ENCODE data around the gene FLNB.

DNA sequence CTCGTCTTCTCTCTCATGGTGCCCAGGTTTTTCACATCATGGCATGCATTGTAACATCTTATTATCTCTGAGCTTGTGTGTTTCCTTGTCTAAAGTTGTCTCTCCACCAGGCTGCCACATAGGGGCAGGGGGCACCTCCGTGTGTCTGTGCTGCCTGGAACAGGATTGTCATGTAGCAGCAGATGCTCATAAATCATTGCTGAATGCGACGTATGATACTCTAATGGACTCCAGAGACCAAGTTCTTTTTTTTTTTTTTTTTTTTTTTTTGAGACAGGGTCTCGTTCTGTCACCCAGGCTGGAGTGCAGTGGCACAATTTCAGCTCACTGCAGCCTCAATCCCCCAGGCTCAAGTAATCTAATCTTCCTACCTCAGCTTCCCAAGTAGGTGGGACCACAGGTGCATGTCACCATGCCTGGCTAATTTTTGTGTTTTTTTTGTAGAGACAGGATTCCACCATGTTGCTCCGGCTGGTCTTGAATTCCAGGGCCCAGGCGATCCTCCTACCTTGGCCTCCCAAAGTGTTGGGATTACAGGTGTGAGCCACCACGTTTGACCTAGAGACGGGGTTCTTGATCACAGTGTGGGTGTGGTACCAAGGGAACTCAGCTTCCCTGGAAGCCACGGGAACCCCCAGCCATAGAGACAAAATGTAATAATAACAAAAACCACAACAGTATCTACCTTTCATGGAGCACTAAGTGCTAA lies 207.2 kb downstream of the FLNB start:
- TF ChIP-seq, protein P1, sequence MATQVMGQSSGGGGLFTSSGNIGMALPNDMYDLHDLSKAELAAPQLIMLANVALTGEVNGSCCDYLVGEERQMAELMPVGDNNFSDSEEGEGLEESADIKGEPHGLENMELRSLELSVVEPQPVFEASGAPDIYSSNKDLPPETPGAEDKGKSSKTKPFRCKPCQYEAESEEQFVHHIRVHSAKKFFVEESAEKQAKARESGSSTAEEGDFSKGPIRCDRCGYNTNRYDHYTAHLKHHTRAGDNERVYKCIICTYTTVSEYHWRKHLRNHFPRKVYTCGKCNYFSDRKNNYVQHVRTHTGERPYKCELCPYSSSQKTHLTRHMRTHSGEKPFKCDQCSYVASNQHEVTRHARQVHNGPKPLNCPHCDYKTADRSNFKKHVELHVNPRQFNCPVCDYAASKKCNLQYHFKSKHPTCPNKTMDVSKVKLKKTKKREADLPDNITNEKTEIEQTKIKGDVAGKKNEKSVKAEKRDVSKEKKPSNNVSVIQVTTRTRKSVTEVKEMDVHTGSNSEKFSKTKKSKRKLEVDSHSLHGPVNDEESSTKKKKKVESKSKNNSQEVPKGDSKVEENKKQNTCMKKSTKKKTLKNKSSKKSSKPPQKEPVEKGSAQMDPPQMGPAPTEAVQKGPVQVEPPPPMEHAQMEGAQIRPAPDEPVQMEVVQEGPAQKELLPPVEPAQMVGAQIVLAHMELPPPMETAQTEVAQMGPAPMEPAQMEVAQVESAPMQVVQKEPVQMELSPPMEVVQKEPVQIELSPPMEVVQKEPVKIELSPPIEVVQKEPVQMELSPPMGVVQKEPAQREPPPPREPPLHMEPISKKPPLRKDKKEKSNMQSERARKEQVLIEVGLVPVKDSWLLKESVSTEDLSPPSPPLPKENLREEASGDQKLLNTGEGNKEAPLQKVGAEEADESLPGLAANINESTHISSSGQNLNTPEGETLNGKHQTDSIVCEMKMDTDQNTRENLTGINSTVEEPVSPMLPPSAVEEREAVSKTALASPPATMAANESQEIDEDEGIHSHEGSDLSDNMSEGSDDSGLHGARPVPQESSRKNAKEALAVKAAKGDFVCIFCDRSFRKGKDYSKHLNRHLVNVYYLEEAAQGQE (IDR thresholded peaks at IDR 0.05; ENCODE audit: insufficient read depth in 1 of 2, low read depth in 2 of 2, low read length in 2 of 2), result no peak
- TF ChIP-seq POLR2AphosphoS5 (IDR thresholded peaks at IDR 0.05; ENCODE audit: low read depth, low read length), result no peak
- no peak for TF ChIP-seq TAF1 (IDR thresholded peaks at IDR 0.05; ENCODE audit: borderline replicate concordance, insufficient read depth, low read length)
- no peak for TF ChIP-seq SIN3A (IDR thresholded peaks at IDR 0.05; ENCODE audit: borderline replicate concordance, insufficient read depth, low read length)

All from PFSK-1 (cell line).